ENCODE measurements around the gene SLC9A7.
"Not testable (repeated sequence)": the region's sequence is repeated elsewhere in the genome, so short reads cannot be mapped to it uniquely, and the experiment has no call there.

SLC9A7 gene

DNA sequence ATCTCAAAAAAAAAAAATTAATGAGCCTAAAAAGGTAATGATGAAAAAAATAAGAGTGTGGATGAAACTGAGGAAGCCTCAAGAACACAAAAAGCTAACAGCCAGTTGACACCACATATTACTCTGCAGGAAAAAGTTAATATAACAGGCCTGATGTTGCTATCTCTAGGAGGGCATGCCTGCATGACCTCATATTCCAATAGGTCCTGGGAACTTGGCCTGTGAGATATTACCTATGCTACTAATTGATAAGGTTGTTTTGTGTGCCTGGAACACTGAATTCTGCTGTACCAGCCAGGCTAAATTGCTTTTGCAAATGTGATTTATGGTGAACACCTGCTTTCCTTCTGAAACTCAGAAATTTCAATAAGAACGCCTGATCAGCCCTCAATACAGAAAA, 15.9 kb downstream of the SLC9A7 start:
- Histone ChIP-seq H3K4me3 (ENCODE audit: low read length) (no peak overlapping the region), H3K9me3 (ENCODE audit: control insufficient read depth, low read length) (no peaks in the 10 kb centered on the region), H3K27me3 (ENCODE audit: control insufficient read depth, insufficient read depth, low read length) (no peaks in the 10 kb centered on the region), H3K4me1 (ENCODE audit: control insufficient read depth, insufficient read depth, low read length) (no peaks in the 10 kb centered on the region), H3K9ac (ENCODE audit: low read length) (no peak overlapping the region), H3K36me3 (ENCODE audit: control insufficient read depth, insufficient read depth, low read length) (no peaks in the 10 kb centered on the region)

DNA sequence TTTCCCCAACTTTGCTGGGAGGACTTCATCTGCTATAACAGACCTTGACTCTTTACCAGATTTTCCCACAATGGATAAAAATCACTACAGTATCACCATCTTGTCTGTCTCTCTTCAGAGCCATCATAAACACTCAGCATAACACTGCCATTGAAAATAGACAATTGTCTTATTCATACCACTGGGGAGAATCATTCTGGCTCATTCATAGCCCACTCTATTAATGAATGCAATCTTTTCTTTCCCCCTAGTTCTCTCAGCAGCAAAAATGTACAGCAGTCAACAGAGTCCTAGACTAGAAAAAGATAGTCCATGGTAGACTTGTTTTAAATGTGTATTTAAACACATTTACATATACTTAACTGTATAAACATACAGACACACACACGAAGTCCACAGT, 19.2 kb downstream of the SLC9A7 start:
- no peak overlapping the region for H3K4me3 ChIP-seq (ENCODE audit: low read length)
- H3K9ac ChIP-seq (ENCODE audit: low read length): no peak overlapping the region
- H3K9me3 ChIP-seq (ENCODE audit: control insufficient read depth, low read length): no peaks in the 10 kb centered on the region
- no peaks in the 10 kb centered on the region for H3K36me3 ChIP-seq (ENCODE audit: control insufficient read depth, insufficient read depth, low read length)
- no peaks in the 10 kb centered on the region for H3K4me1 ChIP-seq (ENCODE audit: control insufficient read depth, insufficient read depth, low read length)
- no peaks in the 10 kb centered on the region for H3K27me3 ChIP-seq (ENCODE audit: control insufficient read depth, insufficient read depth, low read length)

DNA sequence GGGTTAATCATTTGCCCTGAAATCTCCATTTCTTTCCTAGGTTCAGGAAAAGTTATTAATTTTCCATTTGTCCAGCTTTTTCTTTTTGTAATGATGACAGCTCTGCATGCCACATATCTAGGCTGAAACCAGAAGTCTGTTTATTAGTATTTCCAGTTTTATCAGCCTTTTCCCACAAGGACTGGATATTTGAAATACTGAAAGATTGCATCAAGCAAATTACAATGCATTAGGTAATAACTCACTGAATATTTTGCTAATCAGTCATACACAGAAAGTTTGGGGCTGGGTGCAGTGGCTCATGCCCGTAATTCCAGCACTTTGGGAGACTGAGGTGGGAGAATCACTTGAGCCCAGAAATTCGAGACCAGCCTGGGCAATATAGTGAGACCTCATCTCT, 21.5 kb downstream of the SLC9A7 start:
- no peaks in the 10 kb centered on the region for H3K9me3 ChIP-seq (ENCODE audit: control insufficient read depth, low read length)
- H3K9ac ChIP-seq (ENCODE audit: low read length): no peak overlapping the region
- H3K4me3 ChIP-seq (ENCODE audit: low read length): no peak overlapping the region
- H3K4me1 ChIP-seq (ENCODE audit: control insufficient read depth, insufficient read depth, low read length): no peaks in the 10 kb centered on the region
- H3K27me3 ChIP-seq (ENCODE audit: control insufficient read depth, insufficient read depth, low read length): no peaks in the 10 kb centered on the region
- H3K36me3 ChIP-seq (ENCODE audit: control insufficient read depth, insufficient read depth, low read length): no peaks in the 10 kb centered on the region

DNA sequence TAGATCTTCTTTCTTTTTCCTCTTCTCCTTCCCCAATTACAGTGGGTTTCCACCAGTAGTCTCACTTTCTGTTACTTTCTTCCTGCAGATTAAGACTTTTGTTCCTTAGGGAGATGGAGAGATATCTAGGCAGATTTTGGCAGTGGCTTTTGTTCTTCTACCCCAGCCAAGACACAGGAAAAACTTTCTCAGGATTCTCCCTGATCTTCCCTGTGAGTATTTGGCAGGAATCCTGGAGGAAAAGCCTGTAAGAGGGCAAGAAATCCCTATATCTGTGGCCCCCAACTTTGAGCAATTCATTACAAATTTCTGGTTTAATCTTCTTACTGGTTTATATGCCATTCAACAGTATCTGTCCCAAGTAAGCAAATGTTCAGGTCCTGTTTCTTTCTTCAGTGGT, 21.9 kb downstream of the SLC9A7 start:
- no peaks in the 10 kb centered on the region for H3K27me3 ChIP-seq (ENCODE audit: control insufficient read depth, insufficient read depth, low read length)
- no peaks in the 10 kb centered on the region for H3K9me3 ChIP-seq (ENCODE audit: control insufficient read depth, low read length)
- no peak overlapping the region for H3K4me3 ChIP-seq (ENCODE audit: low read length)
- H3K4me1 ChIP-seq (ENCODE audit: control insufficient read depth, insufficient read depth, low read length): no peaks in the 10 kb centered on the region
- H3K9ac ChIP-seq (ENCODE audit: low read length): no peak overlapping the region
- no peaks in the 10 kb centered on the region for H3K36me3 ChIP-seq (ENCODE audit: control insufficient read depth, insufficient read depth, low read length)

DNA sequence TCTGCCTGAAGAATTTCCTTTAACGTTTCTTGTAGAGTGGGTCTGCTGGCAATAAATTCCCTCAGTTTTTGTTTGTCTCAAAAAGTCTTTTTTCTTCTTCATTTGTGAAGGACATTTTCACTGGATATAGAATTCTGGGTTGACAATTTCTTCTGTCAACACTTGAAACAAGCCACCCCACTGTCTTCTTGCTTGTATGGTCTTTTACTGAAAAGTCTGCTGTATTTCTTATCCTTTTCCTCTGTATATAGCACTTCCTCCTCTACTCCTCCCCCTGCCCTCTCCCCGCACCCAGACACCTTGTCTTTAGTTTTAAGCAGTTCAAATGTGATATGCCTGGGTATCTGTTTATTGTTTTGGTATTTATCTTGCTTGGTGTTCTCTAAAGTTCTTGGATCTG, 23.3 kb downstream of the SLC9A7 start:
- H3K36me3 ChIP-seq (ENCODE audit: control insufficient read depth, insufficient read depth, low read length): no peaks in the 10 kb centered on the region
- H3K4me3 ChIP-seq (ENCODE audit: low read length): no peak overlapping the region
- no peak overlapping the region for H3K9ac ChIP-seq (ENCODE audit: low read length)

DNA sequence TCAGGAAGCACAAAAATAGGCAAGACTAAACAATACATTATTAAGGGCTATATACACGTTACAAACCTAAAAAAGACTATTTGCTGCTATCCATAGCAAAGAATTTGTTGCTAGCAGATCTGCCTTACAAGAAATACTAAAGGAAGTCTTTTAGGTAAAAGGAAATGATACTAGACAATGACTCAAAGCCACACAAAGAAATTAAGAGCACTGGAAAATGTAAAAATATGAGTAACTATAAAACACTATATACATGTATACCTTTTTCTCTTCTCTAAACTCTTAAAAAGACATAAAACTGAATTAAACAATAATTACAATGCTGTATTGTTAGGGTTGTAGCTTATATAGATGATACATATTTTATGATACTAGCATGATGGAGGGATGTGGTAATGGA, 25.7 kb downstream of the SLC9A7 start:
- Histone ChIP-seq H3K9ac (ENCODE audit: low read length) (no peak overlapping the region), H3K27me3 (ENCODE audit: control insufficient read depth, insufficient read depth, low read length) (no peaks in the 10 kb centered on the region), H3K9me3 (ENCODE audit: control insufficient read depth, low read length) (no peaks in the 10 kb centered on the region), H3K36me3 (ENCODE audit: control insufficient read depth, insufficient read depth, low read length) (no peaks in the 10 kb centered on the region), H3K4me1 (ENCODE audit: control insufficient read depth, insufficient read depth, low read length) (no peaks in the 10 kb centered on the region), H3K4me3 (ENCODE audit: low read length) (no peak overlapping the region)

More for the DNA sequence above, 23.3 kb downstream of the SLC9A7 start:
- no peaks in the 10 kb centered on the region for H3K27me3 ChIP-seq (ENCODE audit: control insufficient read depth, insufficient read depth, low read length)
- H3K4me1 ChIP-seq (ENCODE audit: control insufficient read depth, insufficient read depth, low read length): no peaks in the 10 kb centered on the region
- H3K9me3 ChIP-seq (ENCODE audit: control insufficient read depth, low read length): no peaks in the 10 kb centered on the region

DNA sequence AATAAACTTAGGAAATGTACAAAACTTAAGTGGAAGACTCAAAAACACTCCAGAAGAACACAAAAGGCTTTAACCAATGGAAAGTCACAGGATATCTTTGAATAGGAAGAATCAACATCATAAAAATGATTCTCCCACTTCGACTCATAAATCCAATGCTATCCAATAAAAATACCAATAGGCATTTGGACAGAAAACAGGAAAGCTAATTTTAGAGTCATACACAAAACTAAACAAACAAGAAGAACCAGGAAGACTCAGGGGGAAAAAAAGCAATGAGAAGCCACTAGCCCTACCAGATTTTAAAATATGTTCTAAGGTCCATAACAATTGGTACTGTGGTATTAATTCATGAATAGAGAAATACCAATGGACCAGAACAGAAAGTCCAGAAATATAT, 28.2 kb downstream of the SLC9A7 start:
- no peaks in the 10 kb centered on the region for H3K9me3 ChIP-seq (ENCODE audit: control insufficient read depth, low read length)
- no peaks in the 10 kb centered on the region for H3K27me3 ChIP-seq (ENCODE audit: control insufficient read depth, insufficient read depth, low read length)
- no peaks in the 10 kb centered on the region for H3K4me1 ChIP-seq (ENCODE audit: control insufficient read depth, insufficient read depth, low read length)
- H3K36me3 ChIP-seq (ENCODE audit: control insufficient read depth, insufficient read depth, low read length): no peaks in the 10 kb centered on the region
- H3K4me3 ChIP-seq (ENCODE audit: low read length): no peak overlapping the region
- no peak overlapping the region for H3K9ac ChIP-seq (ENCODE audit: low read length)

DNA sequence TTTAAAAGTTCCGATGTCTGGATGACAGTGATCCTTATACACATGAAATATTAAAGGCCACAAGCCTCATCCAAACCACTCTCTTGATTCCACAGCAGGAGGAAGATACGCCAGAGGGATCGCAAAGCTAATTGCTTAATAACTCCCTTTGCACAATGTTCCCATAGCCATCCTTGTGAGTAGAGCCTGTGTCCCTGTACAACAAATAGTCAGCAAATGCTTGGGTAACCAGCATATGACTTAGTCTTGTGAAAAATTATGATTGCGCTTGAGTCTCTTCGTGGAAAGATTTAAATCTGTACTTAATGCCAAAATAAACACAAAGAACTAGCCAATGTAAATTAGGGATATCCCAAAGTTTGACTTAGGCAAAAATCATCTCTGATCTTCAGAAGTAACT, 31.5 kb downstream of the SLC9A7 start:
- Histone ChIP-seq H3K36me3 (ENCODE audit: control insufficient read depth, insufficient read depth, low read length) (no peaks in the 10 kb centered on the region), H3K4me1 (ENCODE audit: control insufficient read depth, insufficient read depth, low read length) (no peaks in the 10 kb centered on the region), H3K9ac (ENCODE audit: low read length) (no peak overlapping the region), H3K4me3 (ENCODE audit: low read length) (no peak overlapping the region), H3K27me3 (ENCODE audit: control insufficient read depth, insufficient read depth, low read length) (no peaks in the 10 kb centered on the region), H3K9me3 (ENCODE audit: control insufficient read depth, low read length) (no peaks in the 10 kb centered on the region)

DNA sequence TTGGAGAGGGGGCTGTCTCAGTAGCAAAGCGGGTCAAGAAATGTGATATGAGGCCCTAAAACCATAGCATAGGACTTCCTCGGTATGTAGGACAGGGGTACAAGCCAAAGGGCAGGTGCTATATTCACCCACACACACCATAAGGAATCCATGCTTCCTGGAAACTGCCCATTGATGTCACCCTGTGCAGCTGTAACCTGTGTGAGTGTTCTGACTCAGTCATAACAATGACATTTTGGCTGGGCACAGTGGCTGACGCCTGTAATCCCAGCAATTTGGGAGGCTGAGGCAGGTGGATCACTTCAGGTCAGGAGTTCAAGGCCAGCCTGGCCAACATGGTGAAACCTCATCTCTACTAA, 35.4 kb downstream of the SLC9A7 start:
- H3K36me3 ChIP-seq (ENCODE audit: control insufficient read depth, insufficient read depth, low read length); H3K27me3 ChIP-seq (ENCODE audit: control insufficient read depth, insufficient read depth, low read length); H3K4me3 ChIP-seq (ENCODE audit: low read length); H3K9me3 ChIP-seq (ENCODE audit: control insufficient read depth, low read length); H3K4me1 ChIP-seq (ENCODE audit: control insufficient read depth, insufficient read depth, low read length); H3K9ac ChIP-seq (ENCODE audit: low read length): not testable (repeated sequence)

DNA sequence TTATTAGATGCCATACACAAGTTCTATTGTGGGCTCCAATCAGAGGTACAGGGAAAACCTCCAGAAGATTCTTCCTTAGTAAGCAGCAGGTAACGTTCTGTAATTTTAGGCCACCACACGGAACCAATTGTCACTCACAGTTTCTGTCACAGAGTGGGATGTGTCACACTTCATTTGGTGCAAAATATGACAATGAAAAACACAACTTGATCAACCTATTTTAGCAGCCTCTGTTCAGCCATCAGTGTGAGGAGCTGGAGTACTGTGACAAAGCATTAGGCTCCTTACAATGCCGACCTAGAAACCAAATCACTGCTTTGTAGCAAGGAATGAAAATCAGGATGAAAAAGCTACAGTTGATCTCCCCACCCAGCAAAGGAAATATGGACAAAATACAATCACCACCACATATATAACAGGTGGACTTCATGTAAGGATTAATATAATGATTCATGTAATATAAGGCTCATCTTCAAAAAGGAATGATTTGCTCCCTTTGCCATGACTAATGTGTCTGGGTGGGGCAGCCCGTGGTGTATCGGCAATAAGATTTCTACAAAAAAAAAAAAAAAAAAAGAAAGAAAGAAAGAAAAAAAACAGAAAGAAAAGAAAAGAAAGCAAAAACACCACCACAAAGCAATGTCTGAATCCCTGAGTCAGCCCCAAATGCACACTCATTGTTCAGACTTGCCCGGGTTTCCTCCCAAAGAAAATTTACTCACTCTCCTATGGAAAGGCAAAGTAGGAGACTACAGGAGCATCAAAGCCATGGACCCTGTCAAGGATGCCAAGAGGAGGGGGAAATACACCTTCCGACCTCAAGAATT, 36.0 kb downstream of the SLC9A7 start:
- Histone ChIP-seq H3K36me3 (ENCODE audit: control insufficient read depth, insufficient read depth, low read length) (no peaks in the 10 kb centered on the region), H3K27me3 (ENCODE audit: control insufficient read depth, insufficient read depth, low read length) (no peaks in the 10 kb centered on the region), H3K9ac (ENCODE audit: low read length) (no peak overlapping the region), H3K4me1 (ENCODE audit: control insufficient read depth, insufficient read depth, low read length) (no peaks in the 10 kb centered on the region), H3K9me3 (ENCODE audit: control insufficient read depth, low read length) (no peaks in the 10 kb centered on the region), H3K4me3 (ENCODE audit: low read length) (no peak overlapping the region)

DNA sequence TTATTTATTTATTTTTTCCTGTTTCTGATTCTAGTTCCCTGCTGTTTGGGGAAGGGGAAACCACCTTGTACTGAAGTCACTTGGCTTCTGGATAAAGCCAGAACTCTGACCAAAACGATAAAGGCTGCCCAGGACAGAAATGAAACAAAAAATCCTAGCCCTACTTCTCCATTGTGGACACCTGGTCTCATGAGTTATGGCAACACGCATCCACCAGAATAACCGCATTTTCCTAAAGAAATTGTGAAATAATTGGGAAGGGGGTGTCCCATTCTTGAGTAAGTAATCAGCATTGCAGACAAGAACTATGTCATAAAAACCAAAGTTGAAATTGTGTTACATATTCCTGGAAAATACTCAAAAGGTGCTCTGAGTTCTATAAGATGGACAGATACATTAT, 42.1 kb downstream of the SLC9A7 start:
- H3K4me1 ChIP-seq (ENCODE audit: control insufficient read depth, insufficient read depth, low read length): no peaks in the 10 kb centered on the region
- no peak overlapping the region for H3K4me3 ChIP-seq (ENCODE audit: low read length)
- no peaks in the 10 kb centered on the region for H3K27me3 ChIP-seq (ENCODE audit: control insufficient read depth, insufficient read depth, low read length)
- no peaks in the 10 kb centered on the region for H3K36me3 ChIP-seq (ENCODE audit: control insufficient read depth, insufficient read depth, low read length)
- H3K9ac ChIP-seq (ENCODE audit: low read length): no peak overlapping the region
- no peaks in the 10 kb centered on the region for H3K9me3 ChIP-seq (ENCODE audit: control insufficient read depth, low read length)

DNA sequence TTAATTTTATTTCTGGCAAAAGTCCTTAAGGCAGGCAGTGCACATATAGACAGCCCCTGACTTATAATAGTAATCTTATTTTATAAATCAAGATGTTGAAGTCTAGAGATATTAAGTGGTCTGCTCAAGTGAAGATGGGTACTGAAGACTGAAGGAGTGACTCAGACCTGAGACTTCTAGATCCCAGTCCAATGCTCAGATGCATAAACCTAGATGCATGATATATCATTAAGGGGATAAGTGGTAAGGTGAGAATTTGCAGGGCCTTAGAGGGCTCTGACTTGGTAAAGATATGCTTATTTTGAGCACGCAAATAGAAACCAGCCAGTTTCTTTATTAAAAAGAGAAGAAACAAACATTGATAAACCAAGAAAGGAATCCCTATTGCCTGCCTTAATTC, 42.9 kb downstream of the SLC9A7 start:
- Histone ChIP-seq H3K9ac (ENCODE audit: low read length) (no peak overlapping the region), H3K9me3 (ENCODE audit: control insufficient read depth, low read length) (no peaks in the 10 kb centered on the region), H3K27me3 (ENCODE audit: control insufficient read depth, insufficient read depth, low read length) (no peaks in the 10 kb centered on the region)

DNA sequence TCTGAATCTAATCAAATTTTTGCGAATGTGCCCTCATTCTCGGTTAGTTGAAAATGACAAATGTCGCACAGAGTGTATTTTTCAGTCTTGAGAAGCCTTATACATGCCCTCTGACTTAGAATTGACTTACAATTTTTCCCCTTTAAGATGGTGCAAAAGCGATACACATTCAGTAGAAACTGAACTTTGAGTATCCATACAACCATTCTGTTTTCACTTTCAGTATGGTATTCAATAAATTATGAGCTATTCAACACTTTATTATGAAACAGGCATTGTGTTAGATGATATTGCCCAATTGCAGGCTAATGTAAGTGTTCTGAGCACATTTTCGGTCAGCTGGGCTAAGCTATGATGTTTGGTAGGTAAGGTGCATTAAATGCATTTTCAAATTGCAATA, 43.4 kb downstream of the SLC9A7 start:
- H3K4me3 ChIP-seq (ENCODE audit: low read length): no peak overlapping the region
- H3K9ac ChIP-seq (ENCODE audit: low read length): no peak overlapping the region
- H3K27me3 ChIP-seq (ENCODE audit: control insufficient read depth, insufficient read depth, low read length): no peaks in the 10 kb centered on the region
- no peaks in the 10 kb centered on the region for H3K4me1 ChIP-seq (ENCODE audit: control insufficient read depth, insufficient read depth, low read length)
- no peaks in the 10 kb centered on the region for H3K9me3 ChIP-seq (ENCODE audit: control insufficient read depth, low read length)
- no peaks in the 10 kb centered on the region for H3K36me3 ChIP-seq (ENCODE audit: control insufficient read depth, insufficient read depth, low read length)

More for the DNA sequence above, 42.9 kb downstream of the SLC9A7 start:
- H3K4me1 ChIP-seq (ENCODE audit: control insufficient read depth, insufficient read depth, low read length): no peaks in the 10 kb centered on the region
- no peak overlapping the region for H3K4me3 ChIP-seq (ENCODE audit: low read length)
- no peaks in the 10 kb centered on the region for H3K36me3 ChIP-seq (ENCODE audit: control insufficient read depth, insufficient read depth, low read length)

Data from mucosa of stomach (tissue), 1 donor.